Measurements from ENCODE around the gene PCDHA1. TPM values are rescaled to one million over a fixed set of nuclear protein-coding genes. Genes with fewer than 3 reads are reported as not detected.
A peak's percentile ranks its signal among the peaks of the same experiment; 100 is the strongest.

Gene PCDHA1
- total RNA-seq, 1 donor from 2014 or later: not detected

DNA sequence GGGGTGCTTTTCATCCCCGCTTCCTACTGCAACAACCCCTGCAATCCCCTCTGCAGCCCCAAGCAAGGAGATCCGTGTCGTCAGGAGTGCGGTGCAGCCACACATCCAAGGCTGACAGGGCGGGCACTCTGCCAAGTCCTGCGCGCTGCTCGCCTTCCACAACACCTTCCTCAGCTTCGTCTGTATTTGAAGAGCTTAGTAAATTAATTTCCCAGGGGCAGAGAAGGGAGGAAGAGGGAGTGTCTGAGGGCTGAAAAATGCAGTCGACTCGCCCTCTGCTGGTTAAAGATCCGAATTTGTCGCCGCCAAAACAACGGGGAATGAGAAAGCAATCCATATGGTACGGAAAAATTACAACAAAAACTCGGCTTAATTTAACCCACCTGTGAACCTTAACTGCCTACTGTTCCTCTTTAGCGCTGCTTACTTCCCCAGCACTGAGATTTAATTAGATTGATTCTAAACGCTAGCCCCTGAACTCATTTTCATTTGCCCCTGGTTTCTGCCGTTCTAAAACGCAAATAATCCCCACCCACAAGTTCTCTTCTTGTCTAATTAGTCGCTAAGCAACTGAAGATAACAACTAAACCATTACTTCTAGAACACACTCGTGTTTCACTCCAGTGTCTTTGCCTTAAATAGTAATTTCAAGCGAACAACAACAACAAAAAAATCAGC is 254.3 kb downstream of the PCDHA1 start:
- no peak overlapping the region for H3K27ac Mint-ChIP-seq
- H3K4me1 Mint-ChIP-seq (ENCODE audit: low read depth): no peaks in the 10 kb centered on the region
- DNase-seq (ENCODE audit: low spot score, unreplicated experiment): peak; percentile 41
- H3K4me3 Mint-ChIP-seq (ENCODE audit: low read depth): no peak overlapping the region
- no peaks in the 10 kb centered on the region for H3K9me3 Mint-ChIP-seq (ENCODE audit: low read depth)
- peak; percentile 82 for TF ChIP-seq CTCF (IDR thresholded peaks at IDR 0.05; ENCODE audit: unreplicated experiment)
- H3K27me3 Mint-ChIP-seq: peaks cover 20% of the 10 kb centered on the region
- no peaks in the 10 kb centered on the region for H3K36me3 Mint-ChIP-seq (ENCODE audit: insufficient read depth)

- peak; percentile 99 for DNase-seq (ENCODE audit: low spot score, unreplicated experiment)
- H3K9me3 Mint-ChIP-seq (ENCODE audit: low read depth): no peaks in the 10 kb centered on the region
- peak; percentile 82 for TF ChIP-seq CTCF (IDR thresholded peaks at IDR 0.05; ENCODE audit: unreplicated experiment)
- H3K27me3 Mint-ChIP-seq: peaks cover 25% of the 10 kb centered on the region
- no peaks in the 10 kb centered on the region for H3K36me3 Mint-ChIP-seq (ENCODE audit: insufficient read depth)
- H3K4me3 Mint-ChIP-seq (ENCODE audit: low read depth): no peak overlapping the region
- no peak overlapping the region for H3K27ac Mint-ChIP-seq
- H3K4me1 Mint-ChIP-seq (ENCODE audit: low read depth): no peaks in the 10 kb centered on the region
Measured at GRCh38 chr5:141040771-141041426, 255.0 kb downstream of the PCDHA1 start.

DNA sequence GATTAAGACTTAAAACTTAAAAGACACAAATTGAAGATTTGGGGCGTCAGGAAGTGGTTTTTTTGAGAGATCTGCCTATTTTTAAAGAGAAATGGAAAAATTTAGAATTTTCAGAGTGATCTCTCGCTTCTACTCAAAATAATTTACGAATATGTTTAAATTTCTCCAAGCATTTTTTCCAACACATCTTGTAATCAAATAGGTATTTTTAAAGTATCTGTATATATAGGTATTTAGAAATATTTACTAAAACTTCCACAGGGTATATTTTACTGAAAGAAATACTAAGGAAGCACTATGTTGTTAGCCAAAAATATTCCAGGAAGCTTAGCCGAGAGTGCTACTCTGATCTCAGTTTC is 255.5 kb downstream of the PCDHA1 start:
- DNase-seq (ENCODE audit: low spot score, unreplicated experiment): no peak
- TF ChIP-seq CTCF (IDR thresholded peaks at IDR 0.05; ENCODE audit: unreplicated experiment): peak; percentile 17
- H3K27ac Mint-ChIP-seq: no peak overlapping the region
- H3K9me3 Mint-ChIP-seq (ENCODE audit: low read depth): no peaks in the 10 kb centered on the region
- H3K27me3 Mint-ChIP-seq: peaks cover 28% of the 10 kb centered on the region
- H3K4me1 Mint-ChIP-seq (ENCODE audit: low read depth): no peaks in the 10 kb centered on the region
- H3K36me3 Mint-ChIP-seq (ENCODE audit: insufficient read depth): no peaks in the 10 kb centered on the region
- H3K4me3 Mint-ChIP-seq (ENCODE audit: low read depth): no peak overlapping the region

DNA sequence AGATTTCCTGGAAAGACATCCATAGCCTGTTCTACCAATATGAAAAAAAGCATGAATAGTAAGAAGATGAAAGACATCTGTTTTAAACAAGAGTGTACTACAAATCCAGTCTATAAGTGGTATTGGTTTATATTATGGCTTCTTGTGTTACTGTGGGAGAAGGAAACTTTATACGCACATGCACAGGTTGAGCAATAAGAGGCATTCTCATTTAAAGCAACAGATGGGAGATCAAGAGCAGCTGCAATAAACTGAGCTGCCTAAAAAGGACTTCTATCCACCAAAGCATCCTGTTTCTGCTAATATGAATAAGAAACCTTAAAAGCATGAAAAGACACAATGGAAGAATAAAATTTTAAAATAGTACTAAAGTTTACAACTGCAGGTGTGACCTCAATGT is 256.6 kb downstream of the PCDHA1 start:
- TF ChIP-seq CTCF (IDR thresholded peaks at IDR 0.05; ENCODE audit: unreplicated experiment): no peak
- H3K4me3 Mint-ChIP-seq (ENCODE audit: low read depth): no peak overlapping the region
- peaks cover 36% of the 10 kb centered on the region for H3K27me3 Mint-ChIP-seq
- no peaks in the 10 kb centered on the region for H3K4me1 Mint-ChIP-seq (ENCODE audit: low read depth)
- no peak for DNase-seq (ENCODE audit: low spot score, unreplicated experiment)
- no peak overlapping the region for H3K27ac Mint-ChIP-seq
- H3K9me3 Mint-ChIP-seq (ENCODE audit: low read depth): no peaks in the 10 kb centered on the region
- H3K36me3 Mint-ChIP-seq (ENCODE audit: insufficient read depth): no peaks in the 10 kb centered on the region

DNA sequence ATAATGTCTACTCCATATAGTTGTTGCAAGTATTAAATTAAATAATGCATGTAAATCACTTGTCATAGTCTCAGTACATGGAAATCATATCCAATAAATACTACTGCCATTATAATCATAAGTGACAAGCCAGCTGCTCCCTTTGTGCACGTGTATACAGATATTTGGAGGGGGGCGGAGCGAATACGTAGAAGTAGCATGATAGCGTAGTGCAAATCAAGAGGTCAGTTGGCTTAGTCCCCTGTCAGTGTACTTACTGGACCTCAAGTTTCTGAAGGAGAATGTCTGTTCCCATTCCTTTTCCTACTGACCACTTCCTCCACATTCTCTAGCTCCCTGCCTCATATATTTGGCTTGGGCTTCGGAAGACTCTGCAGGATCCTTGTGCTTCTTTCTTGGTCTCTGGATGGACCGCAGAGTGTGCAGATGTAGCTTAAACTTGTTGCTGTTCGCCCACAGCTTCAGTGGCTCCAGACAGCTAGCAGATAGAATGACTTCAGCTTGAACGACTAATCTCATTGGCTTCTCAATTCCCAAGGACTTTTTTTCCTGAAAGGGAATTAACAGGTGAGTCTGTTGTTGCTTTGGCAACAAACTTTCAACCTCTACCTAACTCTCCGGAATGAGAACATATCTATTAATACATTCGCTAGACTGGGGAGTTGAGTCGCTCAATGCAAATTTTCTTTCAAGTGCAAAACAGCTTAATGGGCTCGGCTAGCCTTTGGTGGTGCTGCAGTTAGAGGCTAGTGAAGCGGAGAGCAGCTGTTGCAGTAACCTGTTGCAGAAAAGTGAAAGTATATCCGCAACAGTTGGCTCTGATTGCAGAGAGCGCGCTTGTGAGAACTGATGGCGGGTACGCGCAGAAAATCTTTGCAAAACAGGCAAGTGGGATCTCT is 264.9 kb downstream of the PCDHA1 start, which contains the start of gene PCDHB1:
TSS of gene PCDHB1 (plus strand) at position 753 of the 899 bp plus-strand sequence. CDS start at position 850, 97 bp downstream.
- Mint-ChIP-seq H3K27me3 (peaks cover 42% of the 10 kb centered on the region), H3K4me3 (ENCODE audit: low read depth) (peak within 1 kb of the TSS; percentile 83), H3K9me3 (ENCODE audit: low read depth) (no peaks in the 10 kb centered on the region), H3K27ac (peak within 1 kb of the TSS; percentile 19), H3K36me3 (ENCODE audit: insufficient read depth) (no peaks in the 10 kb centered on the region), H3K4me1 (ENCODE audit: low read depth) (peaks cover 5% of the 10 kb centered on the region)
- no peak for DNase-seq (ENCODE audit: low spot score, unreplicated experiment)
- no peak for TF ChIP-seq CTCF (IDR thresholded peaks at IDR 0.05; ENCODE audit: unreplicated experiment)
